Measurements from ENCODE around the gene MMD.
"Not testable (repeated sequence)": the region's sequence is repeated elsewhere in the genome, so short reads cannot be mapped to it uniquely, and the experiment has no call there.

The MMD gene, protein sequence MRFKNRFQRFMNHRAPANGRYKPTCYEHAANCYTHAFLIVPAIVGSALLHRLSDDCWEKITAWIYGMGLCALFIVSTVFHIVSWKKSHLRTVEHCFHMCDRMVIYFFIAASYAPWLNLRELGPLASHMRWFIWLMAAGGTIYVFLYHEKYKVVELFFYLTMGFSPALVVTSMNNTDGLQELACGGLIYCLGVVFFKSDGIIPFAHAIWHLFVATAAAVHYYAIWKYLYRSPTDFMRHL

DNA sequence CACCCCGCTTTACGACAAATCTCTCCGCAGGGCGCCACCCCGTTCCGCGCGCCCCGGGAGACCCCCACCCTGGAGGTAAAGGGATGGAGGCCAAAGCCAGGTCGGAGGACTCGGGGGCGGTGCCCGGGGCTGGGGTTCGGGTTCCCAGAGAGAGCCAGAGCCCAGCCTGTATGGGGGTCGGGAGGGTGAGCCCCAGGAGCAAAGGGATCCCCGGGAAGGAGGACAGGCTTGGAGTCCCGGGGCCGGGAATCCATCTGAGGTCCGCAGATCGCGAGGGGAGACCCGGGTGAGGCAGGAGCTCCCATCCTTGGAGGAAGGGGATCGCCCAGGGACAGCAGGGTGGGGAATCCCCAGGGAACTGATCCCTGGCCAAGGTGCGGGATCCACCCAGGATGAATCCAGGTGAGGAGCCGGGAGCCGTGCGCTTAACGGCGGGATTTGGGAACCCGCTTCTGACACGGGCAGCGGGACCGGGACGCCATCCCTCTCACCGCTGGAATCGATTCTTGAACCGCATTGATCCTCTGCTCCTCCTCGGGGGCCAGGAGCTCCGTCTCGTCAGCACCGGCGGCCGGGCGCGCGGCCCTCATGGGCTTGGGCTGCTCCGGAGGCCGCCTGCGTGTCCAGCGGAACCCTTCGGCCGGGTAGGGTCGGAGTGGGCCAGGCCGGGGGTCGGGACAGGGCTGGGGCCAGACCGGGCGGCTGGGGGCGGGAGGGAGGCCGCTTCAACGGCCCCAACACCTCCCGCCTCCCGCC, at the start of gene MMD:
MMD (minus strand) TSS at position 657 of the 756 bp plus-strand sequence; CDS start at position 517, 140 bp downstream.
- DNase-seq (ENCODE audit: low read depth in 3 of 3) = peak in 1 of 3 experiments; percentile 10

DNA sequence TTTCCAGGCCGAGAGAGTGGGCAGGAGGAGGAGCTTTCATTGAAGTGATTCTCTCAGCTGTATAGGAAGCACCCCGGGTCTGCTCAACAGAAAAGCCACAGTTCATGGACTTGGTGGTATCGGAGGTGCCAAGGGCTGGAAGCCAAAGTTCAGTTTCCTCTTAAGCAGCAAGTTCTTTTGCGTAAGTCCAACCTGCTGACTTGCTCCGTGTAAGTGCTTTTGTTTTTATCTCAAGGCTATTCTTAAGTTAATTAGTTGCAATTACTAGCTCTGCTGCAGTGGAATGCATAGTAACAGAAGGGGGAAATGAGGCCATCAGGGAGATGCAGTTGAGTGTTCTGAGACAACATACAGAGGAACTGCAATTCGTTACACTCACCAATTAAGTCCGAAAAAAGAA, 45.0 kb upstream of the MMD start:
- DNase-seq (ENCODE audit: low read depth in 3 of 3) = no peak

DNA sequence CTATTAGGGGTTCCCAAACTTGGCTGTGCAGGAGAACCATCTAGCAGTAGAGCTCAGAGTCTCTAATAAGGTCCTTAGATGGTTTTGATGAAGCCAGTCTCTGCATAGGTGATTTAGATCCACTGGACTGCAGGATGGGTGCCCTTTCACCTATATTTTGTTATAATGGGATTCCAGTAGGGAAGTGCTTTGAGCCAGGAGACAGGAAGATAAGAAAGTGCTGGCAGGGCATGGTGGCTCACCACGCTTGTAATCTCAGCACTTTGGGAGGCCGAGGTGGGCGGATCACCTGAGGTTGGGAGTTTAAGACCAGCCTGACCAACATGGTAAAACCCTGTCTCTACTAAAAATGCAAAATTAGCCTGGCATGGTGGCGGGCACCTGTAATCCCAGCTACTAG, 44.1 kb upstream of the MMD start:
- not testable (repeated sequence) for DNase-seq (ENCODE audit: low read depth in 3 of 3)

DNA sequence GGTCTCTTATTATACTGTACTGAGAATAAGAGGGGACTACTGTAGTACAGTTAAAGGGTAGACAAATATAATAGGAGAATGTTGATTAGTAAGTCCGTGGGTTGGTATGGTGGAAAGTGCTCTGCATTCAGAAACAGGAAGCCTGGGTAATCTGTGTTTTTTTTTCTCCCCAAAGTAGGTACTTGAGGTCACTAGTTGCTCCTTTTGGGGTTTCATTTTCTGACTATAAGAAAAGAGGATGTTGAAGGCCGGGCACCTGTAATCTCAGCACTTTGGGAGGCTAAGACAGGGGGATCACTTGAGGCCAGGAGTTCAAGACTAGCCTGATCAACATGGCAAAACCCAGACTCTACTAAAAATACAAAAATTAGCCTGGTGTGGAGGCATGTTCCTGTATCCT, 42.0 kb upstream of the MMD start:
- no peak for DNase-seq (ENCODE audit: low read depth in 3 of 3)

DNA sequence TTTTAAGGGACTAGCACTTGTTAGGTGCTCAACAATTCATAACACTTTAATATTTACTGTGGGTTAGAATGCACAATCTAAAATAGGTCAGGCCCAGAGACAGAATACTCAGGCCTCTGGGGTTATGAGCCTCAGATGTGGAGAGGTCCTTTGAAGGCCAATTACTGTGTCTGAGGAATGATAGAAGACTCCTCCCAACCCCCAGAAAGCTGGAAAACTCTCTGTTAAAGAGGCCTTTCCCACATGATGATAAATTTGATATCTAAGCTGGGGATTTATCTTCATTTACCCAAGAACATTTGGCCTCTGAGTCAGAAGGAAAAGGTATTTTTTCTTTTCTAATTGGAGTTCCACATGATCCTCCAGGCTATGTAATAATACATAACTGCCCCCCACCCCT, 41.1 kb upstream of the MMD start:
- DNase-seq (ENCODE audit: low read depth in 3 of 3) = no peak

DNA sequence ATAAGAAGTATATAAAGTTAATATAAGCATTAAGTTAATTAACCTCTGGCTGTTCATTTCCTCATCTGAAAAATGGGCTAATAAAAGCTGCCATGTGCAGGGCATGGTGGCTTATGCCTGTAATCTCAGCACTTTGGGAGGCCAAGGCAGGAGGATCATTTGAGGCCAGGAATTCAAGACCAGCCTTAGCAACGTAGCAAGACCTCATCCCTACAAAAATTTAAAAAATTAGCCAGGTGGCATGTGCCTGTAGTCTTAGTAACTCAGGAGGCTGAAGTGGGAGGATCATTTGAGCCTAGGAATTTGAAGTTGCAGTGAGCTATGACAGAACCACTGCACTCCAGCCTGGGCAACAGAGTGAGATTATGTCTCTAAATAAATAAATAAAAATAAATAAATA, 40.6 kb upstream of the MMD start:
- no peak for DNase-seq (ENCODE audit: low read depth in 3 of 3)

DNA sequence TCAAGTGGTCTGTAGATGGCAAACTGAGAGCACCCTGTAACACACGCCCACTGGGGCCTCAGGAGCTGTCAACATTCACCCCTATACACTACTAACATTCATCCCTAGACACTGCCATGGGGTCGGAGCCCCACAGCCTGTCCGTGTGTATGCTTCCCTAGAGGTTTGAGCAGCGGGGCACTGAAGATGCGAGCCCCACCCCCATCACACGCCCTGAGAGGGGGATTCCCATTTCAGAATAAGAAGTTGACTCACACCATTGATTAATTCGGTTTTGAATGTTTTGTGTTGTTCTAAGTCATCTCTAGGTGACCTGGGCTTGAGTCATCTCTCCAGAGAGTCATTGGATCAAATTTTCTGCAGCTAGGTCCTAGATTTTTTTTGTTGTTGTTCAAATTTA, 37.3 kb upstream of the MMD start:
- DNase-seq (ENCODE audit: low read depth in 3 of 3) = peak; percentile 19 to 67 (median 36)

DNA sequence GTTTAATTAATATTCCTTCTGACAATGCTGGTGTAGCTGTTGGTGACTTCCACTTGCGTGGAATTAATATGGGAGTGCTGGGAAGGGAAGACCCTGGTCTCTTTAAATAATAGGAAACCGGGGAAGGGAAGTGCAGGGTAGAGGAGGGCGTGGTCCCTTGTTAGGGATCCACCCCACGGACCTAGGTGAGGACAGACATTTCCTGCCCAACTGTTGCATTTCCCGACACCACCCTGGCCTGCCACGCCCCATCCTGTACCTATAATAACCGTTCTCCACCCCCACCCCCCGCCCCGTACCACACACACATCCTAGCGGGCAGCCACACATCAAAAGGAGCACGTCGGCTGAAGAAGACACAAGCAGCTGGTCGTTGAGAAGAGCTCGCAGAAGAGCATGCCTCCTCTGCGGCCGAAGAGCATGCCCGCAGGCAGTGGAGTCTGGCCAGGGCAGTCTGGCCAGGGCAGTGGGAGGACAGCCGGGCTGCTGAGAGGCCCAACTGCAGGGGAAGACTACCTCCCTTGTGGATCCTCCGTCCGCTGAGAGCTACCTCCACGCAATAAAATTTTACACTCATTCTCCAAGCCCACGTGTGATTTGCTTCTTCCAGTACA, 36.8 kb upstream of the MMD start:
- DNase-seq (ENCODE audit: low read depth in 3 of 3) = no peak

DNA sequence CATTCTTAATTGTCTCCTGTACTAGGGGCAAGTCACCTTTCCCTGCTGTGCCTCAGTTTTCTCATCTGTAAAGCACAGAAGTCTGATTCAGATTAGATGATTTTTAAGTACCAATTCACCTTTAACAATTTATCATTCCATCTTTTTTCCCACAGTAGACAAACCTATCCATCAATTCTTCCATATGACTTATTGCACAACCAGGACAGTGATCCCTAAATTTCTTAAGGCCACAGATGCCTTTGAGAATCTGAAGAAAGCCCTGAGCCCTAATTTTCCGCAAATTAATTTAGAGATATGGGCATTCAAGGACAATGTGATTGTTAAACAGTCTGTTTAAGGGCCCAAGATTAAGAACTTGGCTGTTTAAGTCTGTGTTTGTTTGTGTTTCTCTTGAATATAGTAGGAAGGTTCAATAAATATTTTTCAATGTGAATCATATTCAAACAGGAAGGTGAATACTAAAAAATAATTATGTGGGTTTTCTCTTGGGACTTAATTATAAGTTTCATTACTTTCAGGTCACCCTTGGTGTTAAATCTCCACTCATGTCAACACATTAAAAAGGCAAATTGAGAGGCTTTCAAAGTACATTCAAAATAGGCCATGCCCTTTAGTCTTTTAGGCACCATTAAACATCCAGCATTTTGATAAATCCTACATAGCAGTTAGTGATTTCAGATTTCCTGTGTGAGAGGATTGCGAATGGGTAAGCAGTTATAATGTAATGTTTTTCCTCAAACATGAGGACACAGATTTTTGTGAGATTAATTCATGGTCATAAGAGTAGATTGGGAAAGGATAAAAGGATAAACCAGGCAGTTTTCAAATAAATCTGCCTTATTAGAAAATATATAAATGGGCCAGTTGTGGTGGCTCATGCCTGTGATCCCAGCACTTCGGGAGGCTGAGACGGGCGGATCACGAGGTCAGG, 34.9 kb upstream of the MMD start:
- DNase-seq (ENCODE audit: low read depth in 3 of 3) = no peak

DNA sequence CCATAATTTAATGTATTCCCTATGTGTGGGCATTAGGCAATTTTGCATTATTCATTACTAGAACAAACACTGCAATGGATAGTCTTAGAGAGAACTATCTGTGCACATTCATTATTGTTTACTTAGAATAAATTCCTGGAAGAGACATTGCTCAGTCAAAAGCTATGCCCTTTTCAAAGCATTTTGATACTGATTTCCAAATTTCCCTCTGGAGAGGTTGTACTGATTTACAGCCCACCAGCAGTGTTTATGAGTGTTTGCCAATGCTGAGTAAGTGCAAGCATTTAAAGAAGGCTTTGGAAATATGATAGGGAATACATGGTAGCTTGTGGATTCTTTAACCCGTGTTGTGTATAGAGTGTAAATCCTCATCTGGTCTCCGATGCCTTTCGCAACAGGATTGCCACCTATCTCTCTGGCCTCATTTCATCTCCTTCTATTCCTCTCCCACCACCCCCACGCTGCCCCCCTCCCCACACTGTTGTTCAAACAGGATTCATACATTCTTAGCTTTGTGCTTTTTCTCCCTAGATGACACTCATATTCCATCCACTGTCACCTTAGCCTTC, 33.4 kb upstream of the MMD start:
- no peak for DNase-seq (ENCODE audit: low read depth in 3 of 3)

DNA sequence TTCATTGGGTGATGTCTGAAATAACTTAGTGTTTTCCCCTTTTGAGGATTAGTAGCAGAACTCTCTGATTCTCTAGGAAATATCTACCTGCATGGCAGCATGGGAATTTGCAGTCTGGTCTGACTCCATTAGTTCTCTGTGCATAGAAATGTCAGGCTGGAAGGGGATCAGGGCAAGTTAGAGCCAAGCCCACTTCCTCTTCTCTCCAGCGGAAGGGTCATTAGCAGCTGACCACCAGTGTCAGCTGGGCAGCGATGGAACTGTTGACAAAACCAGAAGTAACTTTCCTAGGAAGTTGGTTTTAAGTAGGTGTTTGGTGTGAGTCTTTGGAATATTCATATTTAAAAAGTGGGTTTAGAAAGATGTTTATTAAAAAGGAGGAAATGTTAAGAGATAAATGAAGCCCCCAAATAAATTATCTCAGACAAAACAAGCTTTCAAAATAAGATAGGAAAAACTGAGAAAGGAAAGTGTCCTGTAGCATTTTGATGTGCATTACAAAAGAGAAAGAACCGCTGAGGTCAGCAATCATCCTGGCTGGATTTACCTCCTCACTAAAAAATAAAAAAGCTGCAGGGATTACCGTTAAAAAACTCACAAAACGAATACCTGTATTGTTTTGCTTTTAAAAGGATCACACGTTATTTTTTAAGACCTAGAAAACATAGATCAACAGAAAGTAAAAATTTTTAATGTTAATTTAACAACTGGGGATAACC, 32.4 kb upstream of the MMD start:
- DNase-seq (ENCODE audit: low read depth in 3 of 3) = no peak

DNA sequence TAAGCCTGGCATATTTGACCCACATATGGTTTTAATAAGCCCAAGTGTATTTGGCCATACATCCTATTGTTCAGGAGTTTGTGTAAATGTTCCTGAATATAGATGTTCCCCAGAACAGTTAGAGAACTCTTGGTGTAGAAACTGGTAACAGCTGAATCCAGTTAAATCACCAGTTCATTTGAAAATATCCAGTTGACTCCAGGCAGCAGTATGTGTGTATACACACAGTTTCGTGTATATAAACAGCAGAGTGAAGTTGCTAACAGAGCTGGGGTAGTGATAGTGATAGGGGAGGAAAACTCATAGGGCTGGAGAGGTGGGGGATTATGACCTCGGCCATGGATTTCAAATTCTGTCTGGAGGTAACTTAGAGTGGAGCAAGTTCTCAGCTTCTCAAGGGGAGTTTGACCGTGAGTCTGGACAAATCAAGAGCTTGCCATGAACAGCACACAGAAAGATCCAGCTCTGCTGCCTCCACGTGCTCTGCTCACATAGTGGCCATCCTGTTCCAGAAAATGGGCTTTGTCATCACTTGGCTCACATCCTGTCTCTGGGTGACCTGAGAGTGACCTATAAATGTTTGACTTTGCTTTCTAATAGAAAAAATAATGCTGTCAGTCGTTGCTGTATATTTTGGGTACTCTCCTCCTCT, 30.6 kb upstream of the MMD start:
- DNase-seq (ENCODE audit: low read depth in 3 of 3) = no peak

DNA sequence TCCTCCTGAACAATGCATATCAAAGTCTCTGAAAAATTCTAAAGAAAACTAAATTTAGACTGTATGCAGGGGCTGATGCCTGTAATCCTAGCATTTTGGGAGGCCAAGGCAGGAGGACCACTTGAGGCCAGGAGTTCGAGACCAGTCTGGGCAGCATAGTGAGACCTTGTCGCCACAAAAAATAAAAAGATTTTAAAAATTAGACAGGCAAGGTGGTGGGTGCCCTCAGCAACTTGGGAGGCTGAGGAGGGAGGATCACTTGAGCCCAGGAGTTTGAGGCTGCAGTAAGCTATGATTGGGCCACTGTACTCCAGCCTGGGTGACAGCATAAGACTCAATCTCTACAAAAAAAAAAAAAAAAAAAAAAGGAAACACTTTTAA, 30.1 kb upstream of the MMD start:
- DNase-seq (ENCODE audit: low read depth in 3 of 3) = no peak

DNA sequence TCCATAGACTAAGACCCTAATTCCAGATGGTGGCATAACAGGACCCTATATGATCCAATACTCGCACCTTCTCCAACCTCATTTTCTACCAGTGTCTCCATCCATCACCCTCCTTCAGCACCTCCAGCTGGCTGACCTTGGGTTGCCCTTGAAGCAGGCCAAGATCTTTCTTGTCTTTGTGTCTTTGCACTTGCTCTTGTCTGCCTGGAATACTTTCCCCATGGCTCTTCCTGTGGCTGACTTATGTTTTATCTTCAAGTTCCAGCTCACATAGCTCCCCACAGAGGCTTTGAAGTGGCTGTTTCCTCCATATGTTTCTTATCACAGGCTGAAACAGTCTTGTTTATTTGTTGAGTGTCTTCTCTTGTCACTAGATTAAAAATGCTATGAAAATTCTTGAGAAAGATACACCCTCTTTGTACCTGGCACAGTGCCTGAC, 29.6 kb upstream of the MMD start:
- DNase-seq (ENCODE audit: low read depth in 3 of 3) = no peak

DNA sequence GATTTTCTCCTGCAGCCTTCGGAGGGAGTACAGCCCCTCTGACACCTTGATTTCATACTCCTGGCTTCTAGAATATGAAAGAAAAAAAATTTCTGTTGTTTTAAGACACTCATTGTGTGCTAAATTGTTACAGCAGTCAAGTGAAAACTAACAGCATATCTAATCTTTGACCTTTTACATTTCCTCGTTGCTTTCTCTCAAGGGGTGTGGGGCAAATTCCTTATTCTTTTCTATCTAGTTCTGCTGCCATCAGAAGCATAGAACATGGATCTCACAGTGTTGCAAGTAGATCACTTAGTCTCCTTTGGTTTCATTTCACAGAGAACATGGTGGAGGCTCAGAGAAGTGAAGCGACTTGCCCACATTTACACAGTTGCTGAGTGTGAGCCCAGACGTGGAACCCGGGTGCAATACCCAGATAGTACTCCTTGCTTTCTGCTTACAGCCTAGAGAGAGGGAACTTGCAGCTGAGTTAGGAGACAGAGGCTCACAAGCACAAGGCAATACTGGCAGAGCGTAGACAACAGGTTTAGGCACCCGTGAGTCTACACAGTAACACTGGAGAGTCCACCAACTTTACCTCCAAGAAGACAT, 28.7 kb upstream of the MMD start:
- no peak for DNase-seq (ENCODE audit: low read depth in 3 of 3)

DNA sequence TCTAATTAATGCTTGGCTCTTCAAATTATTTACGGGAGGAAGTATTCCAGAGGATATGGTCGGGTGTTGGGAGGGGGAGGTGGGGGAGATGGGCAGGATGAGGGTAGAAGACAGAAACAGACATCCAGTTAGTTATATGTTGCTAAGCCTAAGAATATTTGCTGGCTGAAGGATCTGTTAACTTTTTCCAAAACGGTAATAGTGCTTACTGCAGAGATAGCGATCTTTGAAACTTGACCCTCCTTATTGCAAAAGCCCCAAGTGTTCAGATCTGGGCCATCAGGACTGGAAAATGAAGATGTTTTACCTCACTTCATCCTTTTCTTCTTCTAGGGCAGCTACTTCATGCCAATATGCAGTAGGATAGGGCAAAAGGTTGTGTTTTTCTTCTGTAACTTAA, 27.0 kb upstream of the MMD start:
- no peak for DNase-seq (ENCODE audit: low read depth in 3 of 3)

DNA sequence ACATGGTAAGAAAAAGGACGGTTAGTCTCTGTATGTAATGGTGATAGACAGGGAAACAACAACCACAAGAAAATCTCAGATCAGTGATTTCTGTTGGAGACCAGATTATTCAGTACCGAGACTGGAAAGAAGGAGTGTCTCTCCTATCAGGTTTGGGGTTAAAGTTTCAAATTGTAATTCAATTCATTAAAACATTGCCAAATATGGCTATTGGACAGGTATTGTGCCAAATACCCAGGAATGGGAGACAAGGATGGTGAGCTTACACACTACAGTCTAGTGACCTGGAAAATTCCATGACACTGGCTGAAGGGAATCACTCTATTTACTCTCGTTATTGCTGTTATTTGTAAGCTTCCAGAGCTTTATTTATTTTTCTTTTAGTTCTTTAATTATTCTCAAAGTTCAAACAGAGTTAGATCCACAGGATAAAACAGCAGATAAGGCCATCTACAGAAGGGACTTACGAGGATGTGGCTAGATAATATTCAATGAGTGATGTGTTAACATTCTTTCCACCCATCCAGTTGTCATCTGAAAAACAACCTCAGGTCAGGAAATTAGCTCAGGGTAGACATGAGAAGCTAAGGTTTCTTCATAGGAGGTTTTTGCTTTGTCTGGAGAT, 25.1 kb upstream of the MMD start:
- DNase-seq (ENCODE audit: low read depth in 3 of 3) = no peak

DNA sequence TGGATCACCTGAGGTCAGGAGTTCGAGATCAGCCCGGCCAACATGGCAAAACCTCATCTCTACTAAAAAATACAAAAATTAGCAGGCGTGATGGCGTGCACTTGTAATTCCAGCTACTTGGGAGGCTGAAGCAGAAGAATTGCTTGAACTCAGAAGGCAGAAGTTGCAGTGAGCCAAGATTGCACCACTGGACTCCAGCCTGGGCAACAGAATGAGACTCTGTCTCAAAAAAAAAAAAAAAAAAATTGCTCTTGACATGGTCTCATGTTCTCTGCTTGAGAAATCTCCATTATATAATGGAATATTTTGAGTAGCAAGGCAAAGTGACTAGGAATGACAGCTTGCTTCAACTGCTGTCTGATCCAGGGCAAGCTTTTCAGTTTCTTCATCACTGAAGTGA, 24.4 kb upstream of the MMD start:
- not testable (repeated sequence) for DNase-seq (ENCODE audit: low read depth in 3 of 3)

Measured in stimulated activated CD4-positive, alpha-beta T cell treated with anti-CD3 and anti-CD28 coated beads, TNF-alpha, amount 100 ng/mL, for 24 hours (primary cell).